Measurements from ENCODE around the gene ATP6V0D1. TPM values are rescaled to one million over a fixed set of nuclear protein-coding genes. Genes with fewer than 3 reads are reported as not detected.

Gene ATP6V0D1
- total and polyA plus RNA-seq, 7 donors, result 60.2 to 104 (median 85.3) TPM

DNA sequence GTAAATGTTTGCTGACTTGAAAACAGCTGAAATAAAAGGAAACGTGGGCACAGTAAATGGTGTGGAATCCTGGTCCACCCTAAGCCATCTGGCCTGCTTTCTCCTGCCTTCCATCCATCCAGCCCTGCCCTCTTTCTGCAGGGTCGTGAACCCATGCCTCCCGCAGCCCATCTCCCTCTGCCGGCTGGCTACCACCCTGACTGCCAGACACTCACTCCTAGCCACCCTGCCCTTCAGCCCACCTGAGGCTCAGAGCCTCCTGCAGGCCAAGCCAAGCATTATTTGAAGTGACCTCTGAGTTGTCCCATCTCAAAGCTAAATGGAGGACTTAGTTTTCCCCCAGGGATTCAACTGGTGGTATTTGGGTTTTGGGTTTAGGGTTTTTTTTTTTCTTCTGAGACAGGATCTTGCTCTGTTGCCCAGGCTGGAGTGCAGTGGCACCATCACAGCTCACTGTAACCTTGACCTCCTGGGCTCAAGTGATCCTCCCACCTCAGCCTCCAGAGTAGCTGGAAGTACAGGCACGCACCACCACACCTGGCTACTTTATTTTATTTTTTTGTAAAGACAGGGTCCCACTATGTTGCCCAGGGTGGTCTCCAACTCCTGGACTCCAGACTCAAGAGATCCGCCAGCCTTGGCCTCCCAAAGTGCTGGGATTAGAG lies 73.0 kb downstream of the ATP6V0D1 start:
- Histone ChIP-seq H3K36me3 (ENCODE audit: insufficient read depth in 1 of 2, low read depth in 1 of 2) (no peaks in the 10 kb centered on the region), H3K4me3 (no peak overlapping the region), H3K27me3 (ENCODE audit: insufficient read depth in 3 of 3, low read length in 2 of 3) (no peaks in the 10 kb centered on the region), H3K9me3 (no peaks in the 10 kb centered on the region), H3K27ac (no peak overlapping the region), H3K4me1 (peaks cover 27% of the 10 kb centered on the region)
- ATAC-seq, result no peak
- intact Hi-C loops (cut with DNase I), result no loop called here
- 78 to 82% (median 82%) methylated on average over 6 of the region's 6 CpGs for WGBS, 3 donors
- DNase-seq, result no peak
- TF ChIP-seq, protein P1, sequence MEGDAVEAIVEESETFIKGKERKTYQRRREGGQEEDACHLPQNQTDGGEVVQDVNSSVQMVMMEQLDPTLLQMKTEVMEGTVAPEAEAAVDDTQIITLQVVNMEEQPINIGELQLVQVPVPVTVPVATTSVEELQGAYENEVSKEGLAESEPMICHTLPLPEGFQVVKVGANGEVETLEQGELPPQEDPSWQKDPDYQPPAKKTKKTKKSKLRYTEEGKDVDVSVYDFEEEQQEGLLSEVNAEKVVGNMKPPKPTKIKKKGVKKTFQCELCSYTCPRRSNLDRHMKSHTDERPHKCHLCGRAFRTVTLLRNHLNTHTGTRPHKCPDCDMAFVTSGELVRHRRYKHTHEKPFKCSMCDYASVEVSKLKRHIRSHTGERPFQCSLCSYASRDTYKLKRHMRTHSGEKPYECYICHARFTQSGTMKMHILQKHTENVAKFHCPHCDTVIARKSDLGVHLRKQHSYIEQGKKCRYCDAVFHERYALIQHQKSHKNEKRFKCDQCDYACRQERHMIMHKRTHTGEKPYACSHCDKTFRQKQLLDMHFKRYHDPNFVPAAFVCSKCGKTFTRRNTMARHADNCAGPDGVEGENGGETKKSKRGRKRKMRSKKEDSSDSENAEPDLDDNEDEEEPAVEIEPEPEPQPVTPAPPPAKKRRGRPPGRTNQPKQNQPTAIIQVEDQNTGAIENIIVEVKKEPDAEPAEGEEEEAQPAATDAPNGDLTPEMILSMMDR (IDR thresholded peaks at IDR 0.05), result no peak

DNA sequence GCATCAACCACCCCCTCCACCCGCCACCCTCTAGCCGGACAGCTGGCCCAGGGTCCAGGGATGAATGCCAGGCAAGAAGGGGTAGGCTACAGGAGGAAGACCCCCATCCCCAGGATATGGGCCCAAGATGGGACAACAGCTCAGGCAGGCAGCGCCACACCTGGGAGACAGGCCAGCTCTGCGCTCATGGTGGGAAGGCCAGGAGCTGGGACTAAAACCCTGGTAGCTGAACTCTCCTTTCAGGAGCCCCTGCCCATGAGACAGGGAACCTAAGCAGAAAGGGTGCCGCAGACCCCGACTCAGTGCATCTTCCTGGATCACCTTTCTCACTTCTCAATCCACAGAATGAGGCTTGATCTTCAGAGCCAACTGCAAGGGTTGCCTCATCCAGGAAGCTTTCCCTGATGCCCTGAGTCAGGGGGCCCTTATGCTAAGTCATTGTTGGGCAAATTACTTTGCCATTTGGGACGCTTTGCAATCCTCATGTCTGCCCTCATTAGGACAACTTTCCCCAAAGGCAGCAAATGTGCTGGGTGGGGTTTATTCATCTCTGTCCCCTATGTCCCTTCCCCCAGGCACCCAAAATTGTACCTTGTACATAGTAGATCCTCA lies 73.7 kb downstream of the ATP6V0D1 start:
- intact Hi-C loops (cut with DNase I), result no loop called here
- Histone ChIP-seq H3K36me3 (ENCODE audit: insufficient read depth in 1 of 2, low read depth in 1 of 2) (no peaks in the 10 kb centered on the region), H3K9me3 (no peaks in the 10 kb centered on the region), H3K27ac (peak overlapping the region; percentile 87), H3K4me1 (peaks cover 26% of the 10 kb centered on the region), H3K4me3 (no peak overlapping the region), H3K27me3 (ENCODE audit: insufficient read depth in 3 of 3, low read length in 2 of 3) (no peaks in the 10 kb centered on the region)
- peak in 1 of 4 donors; percentile 21 for ATAC-seq
- DNase-seq, result no peak
- WGBS, 3 donors, result 80 to 87% (median 87%) methylated on average over 7 of the region's 7 CpGs
- TF ChIP-seq, protein P1 (IDR thresholded peaks at IDR 0.05), result no peak

DNA sequence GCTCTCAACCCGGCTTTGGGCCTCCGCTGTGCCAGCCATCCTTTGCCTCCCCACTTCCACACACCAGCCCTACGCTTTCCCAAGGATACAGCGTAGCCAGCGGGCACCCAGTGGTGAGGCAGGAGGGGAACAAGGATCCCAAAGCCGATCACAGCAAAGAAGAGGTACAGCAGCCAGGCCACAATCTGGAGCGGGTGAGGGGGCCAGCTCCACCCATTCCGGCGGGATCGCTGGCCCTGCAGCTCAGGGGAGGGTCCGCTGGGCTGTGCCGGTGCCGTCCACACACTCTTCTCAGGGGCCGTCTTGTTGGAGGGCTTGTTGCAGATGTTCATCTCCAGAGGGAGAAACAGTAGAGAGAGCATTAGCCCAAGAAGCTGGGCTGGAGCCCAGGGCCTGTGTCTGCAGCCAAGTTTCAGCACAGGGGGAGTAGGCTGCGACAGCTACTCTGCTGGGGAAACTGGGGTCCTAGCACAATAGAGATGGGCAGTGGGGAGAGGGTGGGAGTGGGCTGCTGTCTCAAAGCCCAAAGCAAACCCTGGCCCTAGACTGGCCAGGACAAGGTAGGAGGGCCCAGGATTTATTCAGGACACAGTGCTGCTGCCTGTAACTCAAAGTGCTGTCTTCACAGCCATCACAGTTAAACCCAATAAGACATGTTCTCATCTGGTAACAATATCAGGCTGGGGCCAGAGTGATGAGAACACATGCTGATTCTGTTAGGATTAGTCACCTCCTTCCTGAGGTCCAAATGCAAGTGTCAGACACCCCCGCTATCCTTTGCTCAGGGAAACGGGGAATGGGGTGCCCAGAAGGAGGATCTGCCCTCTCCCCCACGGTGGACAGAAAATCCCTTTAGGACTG lies 74.6 kb downstream of the ATP6V0D1 start:
- Histone ChIP-seq H3K4me3 (peak overlapping the region; percentile 22), H3K4me1 (peaks cover 26% of the 10 kb centered on the region), H3K36me3 (ENCODE audit: insufficient read depth in 1 of 2, low read depth in 1 of 2) (no peaks in the 10 kb centered on the region), H3K27me3 (ENCODE audit: insufficient read depth in 3 of 3, low read length in 2 of 3) (no peaks in the 10 kb centered on the region), H3K9me3 (no peaks in the 10 kb centered on the region), H3K27ac (peak overlapping the region; percentile 87)
- ATAC-seq (peak; percentile 88 to 94 (median 89)), DNase-seq (peak in 1 of 2 donors; percentile 77)
- 39 to 41% (median 40%) methylated on average over 18 of the region's 18 CpGs for WGBS, 3 donors
- TF ChIP-seq, protein P1 (IDR thresholded peaks at IDR 0.05), result no peak
- intact Hi-C loops (cut with DNase I), result no loop called here

DNA sequence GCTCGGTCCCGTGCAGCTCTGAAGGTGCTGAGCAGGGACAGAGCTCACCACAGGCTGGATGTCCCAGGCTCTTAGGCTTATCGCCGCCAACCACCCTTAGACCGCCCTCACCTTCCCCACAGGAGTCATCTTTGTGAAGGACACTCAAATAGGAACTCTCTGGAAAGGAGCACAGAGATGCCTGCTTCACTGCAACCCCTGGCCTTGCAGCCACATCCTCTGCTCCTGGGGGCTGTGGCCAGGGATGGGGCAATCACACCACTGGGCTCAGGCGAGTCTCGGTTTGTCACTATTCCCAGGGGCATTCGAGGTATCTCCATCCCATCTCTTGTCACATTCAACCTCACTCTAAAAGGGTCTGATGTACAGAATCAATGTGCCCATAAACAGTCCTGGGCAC lies 75.6 kb downstream of the ATP6V0D1 start:
- H3K27ac ChIP-seq, result peak overlapping the region; percentile 87
- WGBS, 3 donors, result 88 to 94% (median 91%) methylated on average over 8 of the region's 8 CpGs

More for the DNA sequence above, 75.6 kb downstream of the ATP6V0D1 start:
- peaks cover 26% of the 10 kb centered on the region for H3K4me1 ChIP-seq
- TF ChIP-seq, protein P1 (IDR thresholded peaks at IDR 0.05), result no peak
- H3K4me3 ChIP-seq, result no peak overlapping the region
- no peaks in the 10 kb centered on the region for H3K27me3 ChIP-seq (ENCODE audit: insufficient read depth in 3 of 3, low read length in 2 of 3)
- DNase-seq, result no peak
- no peak for ATAC-seq
- intact Hi-C loops (cut with DNase I), result no loop called here
- no peaks in the 10 kb centered on the region for H3K36me3 ChIP-seq (ENCODE audit: insufficient read depth in 1 of 2, low read depth in 1 of 2)
- H3K9me3 ChIP-seq, result no peaks in the 10 kb centered on the region

Measured in psoas muscle (tissue), 8 donors.